ENCODE data around the gene SNRPE. TPM values are rescaled to one million over a fixed set of nuclear protein-coding genes. Genes with fewer than 3 reads are reported as not detected.

Gene SNRPE
- total RNA-seq, 1 donor from 2014 or later = 122 TPM

DNA sequence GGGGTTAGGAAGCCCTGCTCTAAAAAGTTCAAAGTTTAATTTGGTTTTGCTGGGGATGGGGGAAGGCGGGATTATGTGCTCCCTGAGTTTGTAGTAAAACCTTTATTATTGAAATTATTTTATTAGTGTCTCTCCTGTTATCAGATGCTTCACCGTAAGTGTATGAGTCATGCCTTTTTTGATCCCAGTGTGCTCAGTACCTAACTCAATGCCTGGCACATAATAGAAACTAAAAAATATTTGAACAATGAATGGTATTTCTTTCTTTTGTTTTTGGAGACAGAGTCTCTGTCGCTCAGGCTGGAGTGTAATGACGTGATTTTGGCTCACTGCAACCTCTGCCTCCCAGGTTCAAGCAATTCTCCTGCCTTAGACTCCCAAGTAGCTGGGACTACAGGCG, 6.4 kb downstream of the SNRPE start:
- peaks cover 36% of the 10 kb centered on the region for H3K36me3 ChIP-seq (ENCODE audit: insufficient read depth, low read length)

DNA sequence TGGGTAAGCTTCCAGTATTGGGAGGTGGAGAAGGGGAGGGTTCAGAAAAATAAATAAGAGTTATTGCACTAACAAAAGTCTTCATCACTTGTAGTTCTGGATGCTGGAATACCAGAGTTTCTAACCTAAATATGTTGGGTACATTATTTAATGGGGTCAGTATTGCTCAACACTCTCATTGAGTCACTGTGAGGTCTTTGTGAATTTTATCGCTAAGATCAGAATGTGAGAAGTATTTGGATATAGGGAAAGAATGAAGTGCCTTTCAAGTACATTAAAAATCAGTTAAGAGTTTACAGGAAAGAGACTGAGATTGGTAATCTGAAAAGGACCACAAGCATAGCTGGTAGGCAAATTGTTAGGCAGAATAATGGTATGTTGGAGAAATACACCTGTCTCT, 8.8 kb downstream of the SNRPE start:
- no peaks in the 10 kb centered on the region for H3K9me3 ChIP-seq (ENCODE audit: insufficient read depth, low read depth, low read length)
- Mint-ChIP-seq H3K4me1 (ENCODE audit: low read depth, unreplicated experiment) (no peaks in the 10 kb centered on the region), H3K9me3 (ENCODE audit: unreplicated experiment) (no peaks in the 10 kb centered on the region), H3K27me3 (ENCODE audit: low read depth, unreplicated experiment) (no peaks in the 10 kb centered on the region), H3K27ac (ENCODE audit: unreplicated experiment) (no peak overlapping the region), H3K4me3 (ENCODE audit: unreplicated experiment) (no peak overlapping the region), H3K36me3 (ENCODE audit: low read depth, unreplicated experiment) (peaks cover 4% of the 10 kb centered on the region)
- peaks cover 5% of the 10 kb centered on the region for H3K79me2 ChIP-seq (ENCODE audit: insufficient read depth, low read length)
- DNase-seq (ENCODE audit: low read depth) (peak; percentile 23), FAIRE-seq (no peak)
- peaks cover 7% of the 10 kb centered on the region for H4K20me1 ChIP-seq (ENCODE audit: insufficient read depth, low read length)
- H3K9ac ChIP-seq (ENCODE audit: low read length) = no peak overlapping the region
- H3K27ac ChIP-seq (ENCODE audit: low read depth, low read length) = no peak overlapping the region
- H3K27me3 ChIP-seq (ENCODE audit: insufficient read depth, low read length) = no peaks in the 10 kb centered on the region
- no peak overlapping the region for H2AFZ ChIP-seq (ENCODE audit: low read depth, low read length)
- TF ChIP-seq, protein P1, sequence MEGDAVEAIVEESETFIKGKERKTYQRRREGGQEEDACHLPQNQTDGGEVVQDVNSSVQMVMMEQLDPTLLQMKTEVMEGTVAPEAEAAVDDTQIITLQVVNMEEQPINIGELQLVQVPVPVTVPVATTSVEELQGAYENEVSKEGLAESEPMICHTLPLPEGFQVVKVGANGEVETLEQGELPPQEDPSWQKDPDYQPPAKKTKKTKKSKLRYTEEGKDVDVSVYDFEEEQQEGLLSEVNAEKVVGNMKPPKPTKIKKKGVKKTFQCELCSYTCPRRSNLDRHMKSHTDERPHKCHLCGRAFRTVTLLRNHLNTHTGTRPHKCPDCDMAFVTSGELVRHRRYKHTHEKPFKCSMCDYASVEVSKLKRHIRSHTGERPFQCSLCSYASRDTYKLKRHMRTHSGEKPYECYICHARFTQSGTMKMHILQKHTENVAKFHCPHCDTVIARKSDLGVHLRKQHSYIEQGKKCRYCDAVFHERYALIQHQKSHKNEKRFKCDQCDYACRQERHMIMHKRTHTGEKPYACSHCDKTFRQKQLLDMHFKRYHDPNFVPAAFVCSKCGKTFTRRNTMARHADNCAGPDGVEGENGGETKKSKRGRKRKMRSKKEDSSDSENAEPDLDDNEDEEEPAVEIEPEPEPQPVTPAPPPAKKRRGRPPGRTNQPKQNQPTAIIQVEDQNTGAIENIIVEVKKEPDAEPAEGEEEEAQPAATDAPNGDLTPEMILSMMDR (IDR thresholded peaks at IDR 0.05; ENCODE audit: insufficient read depth, low read depth, low read length) = no peak
- H3K4me1 ChIP-seq (ENCODE audit: insufficient read depth, low read length) = no peaks in the 10 kb centered on the region
- H3K4me2 ChIP-seq (ENCODE audit: low read length) = no peak overlapping the region
- peaks cover 30% of the 10 kb centered on the region for H3K36me3 ChIP-seq (ENCODE audit: insufficient read depth, low read length)
- H3K4me3 ChIP-seq (ENCODE audit: insufficient read depth, low read depth, low read length) = no peak overlapping the region

More for the DNA sequence above, 6.4 kb downstream of the SNRPE start:
- Mint-ChIP-seq H3K9me3 (ENCODE audit: unreplicated experiment) (no peaks in the 10 kb centered on the region), H3K4me1 (ENCODE audit: low read depth, unreplicated experiment) (no peaks in the 10 kb centered on the region), H3K4me3 (ENCODE audit: unreplicated experiment) (no peak overlapping the region), H3K27ac (ENCODE audit: unreplicated experiment) (no peak overlapping the region), H3K27me3 (ENCODE audit: low read depth, unreplicated experiment) (no peaks in the 10 kb centered on the region), H3K36me3 (ENCODE audit: low read depth, unreplicated experiment) (peaks cover 4% of the 10 kb centered on the region)
- no peaks in the 10 kb centered on the region for H3K27me3 ChIP-seq (ENCODE audit: insufficient read depth, low read length)
- no peaks in the 10 kb centered on the region for H3K9me3 ChIP-seq (ENCODE audit: insufficient read depth, low read depth, low read length)
- no peaks in the 10 kb centered on the region for H3K4me1 ChIP-seq (ENCODE audit: insufficient read depth, low read length)
- no peak for TF ChIP-seq EZH2 (IDR thresholded peaks at IDR 0.05; ENCODE audit: insufficient read depth, low read length)
- TF ChIP-seq, protein P1 (IDR thresholded peaks at IDR 0.05; ENCODE audit: insufficient read depth, low read depth, low read length) = no peak
- H3K4me2 ChIP-seq (ENCODE audit: low read length) = no peak overlapping the region
- H3K9ac ChIP-seq (ENCODE audit: low read length) = no peak overlapping the region
- H3K79me2 ChIP-seq (ENCODE audit: insufficient read depth, low read length) = peaks cover 15% of the 10 kb centered on the region
- H3K4me3 ChIP-seq (ENCODE audit: insufficient read depth, low read depth, low read length) = no peak overlapping the region
- H2AFZ ChIP-seq (ENCODE audit: low read depth, low read length) = no peak overlapping the region
- H4K20me1 ChIP-seq (ENCODE audit: insufficient read depth, low read length) = peaks cover 7% of the 10 kb centered on the region
- DNase-seq (ENCODE audit: low read depth) (peak; percentile 16), FAIRE-seq (no peak)
- peak overlapping the region; percentile 3 for H3K27ac ChIP-seq (ENCODE audit: low read depth, low read length)

DNA sequence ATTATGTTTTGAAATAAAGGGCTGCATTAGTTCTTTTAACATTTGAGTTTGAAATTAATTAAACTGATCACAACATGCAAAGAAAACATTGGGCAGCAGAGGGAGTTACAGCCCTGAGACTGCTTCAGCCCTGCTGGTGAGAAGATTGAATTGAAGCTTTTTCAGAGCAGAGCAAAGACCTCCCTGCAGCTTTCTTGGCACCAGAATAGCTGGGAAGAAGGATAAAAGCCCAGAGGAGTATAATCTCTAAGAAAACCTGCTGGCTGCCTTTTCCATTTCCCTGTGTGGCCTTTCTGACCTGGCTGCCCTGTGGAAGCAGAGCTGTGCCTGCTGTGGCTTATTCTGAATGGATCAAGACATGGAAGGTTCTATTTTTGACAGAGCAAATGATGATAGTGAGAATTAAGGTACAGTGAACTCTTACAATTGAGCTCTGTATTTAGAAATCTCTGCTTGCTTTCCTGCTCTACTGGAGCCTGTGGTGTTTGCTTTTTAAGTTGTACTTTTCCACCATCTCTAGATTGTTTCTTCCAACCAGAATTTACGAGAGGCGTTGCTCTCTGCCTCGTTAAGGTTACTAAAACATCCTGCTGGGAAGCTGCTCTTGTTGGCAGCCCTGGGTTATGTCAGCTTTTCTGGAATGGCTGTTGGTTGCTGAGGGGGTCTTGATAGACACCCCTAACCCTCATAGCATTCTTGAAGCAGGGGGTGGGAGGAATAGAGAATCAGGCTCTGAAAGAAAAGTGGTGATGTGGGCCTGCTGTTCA, 9.9 kb downstream of the SNRPE start:
- Mint-ChIP-seq H3K4me1 (ENCODE audit: low read depth, unreplicated experiment) (no peaks in the 10 kb centered on the region), H3K27ac (ENCODE audit: unreplicated experiment) (no peak overlapping the region), H3K36me3 (ENCODE audit: low read depth, unreplicated experiment) (peaks cover 4% of the 10 kb centered on the region), H3K27me3 (ENCODE audit: low read depth, unreplicated experiment) (no peaks in the 10 kb centered on the region), H3K9me3 (ENCODE audit: unreplicated experiment) (no peaks in the 10 kb centered on the region), H3K4me3 (ENCODE audit: unreplicated experiment) (no peak overlapping the region)
- no peak overlapping the region for H3K9ac ChIP-seq (ENCODE audit: low read length)
- peak; percentile 51 for DNase-seq (ENCODE audit: low read depth)
- no peaks in the 10 kb centered on the region for H3K79me2 ChIP-seq (ENCODE audit: insufficient read depth, low read length)
- H3K4me2 ChIP-seq (ENCODE audit: low read length) = no peak overlapping the region
- H3K4me1 ChIP-seq (ENCODE audit: insufficient read depth, low read length) = no peaks in the 10 kb centered on the region
- peaks cover 7% of the 10 kb centered on the region for H4K20me1 ChIP-seq (ENCODE audit: insufficient read depth, low read length)
- no peak overlapping the region for H2AFZ ChIP-seq (ENCODE audit: low read depth, low read length)
- TF ChIP-seq EZH2 (IDR thresholded peaks at IDR 0.05; ENCODE audit: insufficient read depth, low read length) = no peak
- TF ChIP-seq, protein P1 (IDR thresholded peaks at IDR 0.05; ENCODE audit: insufficient read depth, low read depth, low read length) = peak; percentile 96
- peaks cover 21% of the 10 kb centered on the region for H3K36me3 ChIP-seq (ENCODE audit: insufficient read depth, low read length)
- no peak overlapping the region for H3K27ac ChIP-seq (ENCODE audit: low read depth, low read length)
- no peaks in the 10 kb centered on the region for H3K9me3 ChIP-seq (ENCODE audit: insufficient read depth, low read depth, low read length)
- H3K4me3 ChIP-seq (ENCODE audit: insufficient read depth, low read depth, low read length) = no peak overlapping the region
- no peaks in the 10 kb centered on the region for H3K27me3 ChIP-seq (ENCODE audit: insufficient read depth, low read length)
- peak; percentile 55 for FAIRE-seq
